ENCODE data around the gene FEM1C.
A peak's percentile ranks its signal among the peaks of the same experiment; 100 is the strongest.

Gene FEM1C

GRCh38 chr5:115510145-115510645 is 34.4 kb downstream of the FEM1C start:
- no peak for DNase-seq (ENCODE audit: low read depth)
- no peak for TF ChIP-seq CTCF (IDR thresholded peaks at IDR 0.05; ENCODE audit: insufficient read depth, low read depth, low read length, missing control alignments)
- no peak overlapping the region for H3K4me3 ChIP-seq (ENCODE audit: low read length)

- no peak for DNase-seq (ENCODE audit: low read depth)
- no peak overlapping the region for H3K4me3 ChIP-seq (ENCODE audit: low read length)
- no peak for TF ChIP-seq CTCF (IDR thresholded peaks at IDR 0.05; ENCODE audit: insufficient read depth, low read depth, low read length, missing control alignments)
These were observed 35.0 kb downstream of the FEM1C start for GRCh38 chr5:115509547-115509946.

- DNase-seq (ENCODE audit: low read depth): no peak
- no peak for TF ChIP-seq CTCF (IDR thresholded peaks at IDR 0.05; ENCODE audit: insufficient read depth, low read depth, low read length, missing control alignments)
These were observed 36.9 kb downstream of the FEM1C start for GRCh38 chr5:115507681-115508080.

GRCh38 chr5:115503420-115503819 is 41.2 kb downstream of the FEM1C start:
- peak; percentile 11 for DNase-seq (ENCODE audit: low read depth)

More at GRCh38 chr5:115507681-115508080, 36.9 kb downstream of the FEM1C start:
- no peak overlapping the region for H3K4me3 ChIP-seq (ENCODE audit: low read length)

GRCh38 chr5:115501464-115502210 is 42.9 kb downstream of the FEM1C start:
- no peak for DNase-seq (ENCODE audit: low read depth)
- no peak for TF ChIP-seq CTCF (IDR thresholded peaks at IDR 0.05; ENCODE audit: insufficient read depth, low read depth, low read length, missing control alignments)
- no peak overlapping the region for H3K4me3 ChIP-seq (ENCODE audit: low read length)

More at GRCh38 chr5:115503420-115503819, 41.2 kb downstream of the FEM1C start:
- H3K4me3 ChIP-seq (ENCODE audit: low read length): no peak overlapping the region
- TF ChIP-seq CTCF (IDR thresholded peaks at IDR 0.05; ENCODE audit: insufficient read depth, low read depth, low read length, missing control alignments): no peak

GRCh38 chr5:115500225-115500624 is 44.4 kb downstream of the FEM1C start:
- no peak for DNase-seq (ENCODE audit: low read depth)
- no peak overlapping the region for H3K4me3 ChIP-seq (ENCODE audit: low read length)
- no peak for TF ChIP-seq CTCF (IDR thresholded peaks at IDR 0.05; ENCODE audit: insufficient read depth, low read depth, low read length, missing control alignments)
